A172 (cell line): ENCODE measurements around the gene GTF2A1L. TPM values are rescaled to one million over a fixed set of nuclear protein-coding genes. Genes with fewer than 3 reads are reported as not detected.
"Not testable (repeated sequence)": the region's sequence is repeated elsewhere in the genome, so short reads cannot be mapped to it uniquely, and the experiment has no call there.

ENCODE experiments used
- DNase-seq: peaks from one replicate; pipeline ENCODE4 v3.0.0-alpha.2; 2015; ENCODE audit warnings: low spot score
- total RNA-seq: library from RNA; depleted of rRNA; stranded (reverse); fragments of >200 nt; shearing (Covaris generic); gene quantifications from 2 replicates; pipeline ENCODE4 v1.2.3, GENCODE V29; 2014

Gene GTF2A1L
- total RNA-seq, 1 experiment from 2014 or later: not detected

GRCh38 chr2:48607307-48608014, 10.2 kb upstream of the GTF2A1L start:
- peak; percentile 20 for DNase-seq

DNA sequence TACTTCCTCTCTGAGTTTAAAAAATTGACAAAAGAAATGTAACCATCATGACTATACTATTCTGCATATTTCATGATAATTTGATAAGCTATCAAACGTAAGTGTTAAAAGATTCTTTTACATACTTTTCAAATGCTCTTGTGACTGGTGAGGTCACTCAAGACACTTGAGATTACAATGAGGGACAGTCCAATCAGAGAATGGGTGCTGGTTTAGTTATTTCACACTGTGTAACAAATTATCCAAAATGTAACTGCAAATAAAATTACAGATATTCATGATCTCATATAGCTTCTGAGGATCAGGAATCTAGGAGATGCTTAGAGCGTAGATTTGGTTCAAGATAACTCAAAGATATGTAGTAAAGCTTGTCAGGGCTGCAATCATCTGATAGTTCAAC, 4.4 kb upstream of the GTF2A1L start:
- DNase-seq: no peak

- DNase-seq: not testable (repeated sequence)
Measured at GRCh38 chr2:48614581-48614980, 3.1 kb upstream of the GTF2A1L start.

DNA sequence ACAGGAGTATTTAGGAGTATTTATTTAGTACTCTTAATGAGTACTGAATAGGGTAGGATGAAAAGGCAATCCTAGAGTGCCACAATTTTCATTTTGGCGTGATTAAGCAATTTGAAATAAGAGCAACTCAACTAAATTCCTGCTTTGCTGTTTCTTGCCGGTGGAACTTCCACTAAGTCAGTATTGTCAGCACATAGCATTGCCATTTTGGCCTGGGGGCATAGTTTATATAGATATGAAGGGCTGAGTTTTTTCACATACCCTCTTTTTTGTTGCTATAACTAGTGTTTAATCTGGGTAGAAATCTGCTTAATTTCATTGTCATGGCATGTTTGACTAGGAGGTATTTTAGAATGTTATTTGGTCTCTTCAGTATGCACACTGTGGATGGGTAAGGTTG, 1.9 kb downstream of the GTF2A1L start:
- DNase-seq: no peak

DNA sequence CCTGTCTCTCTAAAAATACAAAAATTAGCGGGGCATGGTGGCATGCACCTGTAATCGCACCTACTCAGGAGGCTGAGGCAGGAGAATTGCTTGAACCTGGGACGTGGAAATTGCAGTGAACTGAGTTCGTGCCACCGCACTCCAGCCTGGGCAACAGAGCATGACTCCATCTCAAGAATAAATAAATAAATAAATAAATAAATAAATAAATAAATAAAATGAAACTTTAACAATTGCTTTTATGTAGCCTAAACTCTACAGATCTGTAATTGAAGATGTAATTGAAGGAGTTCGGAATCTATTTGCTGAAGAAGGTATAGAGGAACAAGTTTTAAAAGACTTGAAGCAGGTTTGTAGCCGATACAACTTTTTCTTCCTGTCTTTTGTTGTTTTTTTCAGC, 2.9 kb downstream of the GTF2A1L start:
- DNase-seq: no peak

DNA sequence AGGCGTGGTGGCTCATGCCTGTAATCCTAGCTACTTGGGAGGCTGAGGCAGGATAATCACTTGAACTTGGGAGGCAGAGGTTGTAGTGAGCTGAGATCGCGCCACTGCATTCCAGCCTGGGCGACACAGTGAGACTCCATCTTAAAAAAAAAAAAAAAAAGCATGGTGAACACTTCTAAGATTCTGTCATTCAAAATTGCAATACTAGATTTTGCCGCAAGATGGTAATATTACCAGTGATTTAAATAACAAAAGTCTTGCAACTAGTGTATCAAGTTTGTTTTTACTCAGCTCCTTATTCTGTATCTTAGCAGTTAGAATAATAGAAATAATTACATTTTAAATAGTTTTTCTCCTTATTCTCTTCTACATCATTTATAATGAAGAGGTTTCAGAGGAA, 5.0 kb downstream of the GTF2A1L start:
- peak; percentile 27 for DNase-seq

DNA sequence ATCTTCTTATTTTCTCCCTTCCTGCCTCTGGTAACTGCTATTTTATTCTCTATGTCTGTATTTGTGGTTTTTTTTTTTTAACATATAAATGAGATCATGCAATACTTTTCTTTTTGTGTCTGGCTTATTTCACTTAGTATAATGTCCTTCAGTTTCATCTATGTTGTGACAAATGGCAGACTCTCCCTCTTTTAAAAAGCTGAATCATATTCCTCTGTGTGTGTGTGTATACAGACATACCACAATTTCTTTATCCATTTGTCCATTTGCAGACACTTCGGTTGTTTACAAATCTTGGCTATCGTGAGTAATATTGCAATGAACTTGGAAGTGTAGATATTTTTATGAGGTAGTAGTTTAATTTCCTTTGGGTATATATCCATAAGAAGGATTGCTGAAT, 7.0 kb downstream of the GTF2A1L start:
- no peak for DNase-seq

DNA sequence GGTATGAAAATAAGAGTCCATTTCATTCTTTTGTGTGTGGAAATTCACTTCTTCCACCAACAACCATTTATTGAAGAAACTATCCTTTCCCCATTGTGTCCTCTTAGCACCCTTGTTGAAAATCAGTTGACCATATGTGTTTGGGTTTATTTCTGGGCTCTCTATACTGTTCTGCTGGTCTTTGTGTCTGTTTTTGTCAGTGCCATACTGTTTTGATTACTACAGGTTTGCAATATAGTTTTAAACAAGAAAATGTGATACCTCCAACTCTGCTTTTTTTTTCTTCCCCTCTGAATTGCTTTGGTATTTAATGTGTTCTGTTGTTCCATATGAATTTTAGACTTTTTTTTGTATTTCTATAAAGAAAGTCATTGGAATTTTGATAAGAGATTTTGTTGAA, 8.4 kb downstream of the GTF2A1L start:
- no peak for DNase-seq

- no peak for DNase-seq
Measured at GRCh38 chr2:48633143-48633542, 15.5 kb downstream of the GTF2A1L start.

DNA sequence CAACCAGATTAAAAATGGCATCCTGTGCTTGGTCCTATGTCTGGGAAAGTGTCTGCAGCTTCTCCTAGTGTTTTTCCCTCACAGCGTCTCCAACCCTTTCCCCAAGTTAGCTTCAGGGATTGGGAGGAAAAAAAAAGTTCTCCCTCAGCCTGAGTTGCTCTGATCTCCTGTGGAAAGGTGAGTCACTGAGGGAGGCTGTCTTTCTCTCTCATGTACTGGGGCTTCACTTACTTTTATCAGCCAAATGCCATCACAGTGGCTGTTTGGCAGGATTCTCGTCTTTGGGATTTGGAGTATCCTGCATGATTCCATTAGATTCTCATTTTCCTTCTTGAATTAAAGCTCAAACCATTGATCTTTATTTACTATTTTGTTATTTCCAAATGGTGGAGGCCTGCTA, 18.1 kb downstream of the GTF2A1L start:
- no peak for DNase-seq

- DNase-seq: no peak
Measured at GRCh38 chr2:48638261-48638660, 20.6 kb downstream of the GTF2A1L start.

DNA sequence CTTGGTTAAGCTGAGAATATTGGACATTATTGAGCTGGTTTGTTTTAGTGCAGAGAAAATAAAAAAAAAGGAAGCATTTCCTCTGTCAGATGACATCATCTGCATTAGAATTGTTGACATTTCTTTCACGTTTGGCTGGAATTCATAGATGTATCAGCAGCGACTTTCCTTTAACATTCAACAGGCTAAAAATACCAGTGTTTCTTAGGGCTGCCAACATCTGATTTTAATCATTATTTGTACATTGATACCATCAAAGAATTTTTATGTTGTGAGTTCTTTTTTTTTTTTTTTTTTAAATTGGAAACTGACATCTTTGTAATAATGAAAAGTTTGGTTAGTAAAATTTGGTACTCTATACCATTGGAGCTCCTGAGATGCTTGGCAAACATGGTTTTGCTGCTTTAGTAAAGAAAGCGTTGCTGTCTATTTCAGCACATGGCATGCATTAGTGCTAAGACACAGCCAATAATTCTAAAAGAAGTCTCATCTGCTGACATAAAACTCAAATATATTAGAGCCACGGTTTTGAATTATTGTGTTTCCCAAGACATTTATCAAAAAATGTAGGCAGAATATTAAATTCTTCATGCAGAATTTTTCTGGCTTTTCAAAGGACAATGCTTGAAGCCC, 33.6 kb downstream of the GTF2A1L start:
- peak; percentile 3 for DNase-seq

GRCh38 chr2:48668992-48669391, 51.3 kb downstream of the GTF2A1L start:
- no peak for DNase-seq

DNA sequence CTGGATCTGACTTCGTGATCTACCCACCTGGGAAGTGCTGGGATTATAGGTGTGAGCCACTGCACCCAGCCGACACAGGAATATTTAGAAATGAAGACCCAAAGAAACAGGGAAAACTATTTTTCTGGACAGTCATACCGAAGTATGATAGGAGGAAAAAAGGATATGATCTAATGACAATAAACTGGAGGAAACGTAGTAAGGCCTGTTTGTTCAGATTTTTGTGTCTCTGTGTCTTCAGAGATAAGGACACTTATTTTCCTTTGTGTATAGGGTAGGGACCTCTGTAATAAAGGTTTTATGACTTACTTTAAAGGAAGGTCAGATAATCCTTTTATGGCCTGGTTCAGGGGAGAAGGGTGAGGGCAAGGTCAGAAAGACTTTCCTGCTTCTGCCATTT, 55.9 kb downstream of the GTF2A1L start:
- DNase-seq: no peak

- DNase-seq: no peak
Measured at GRCh38 chr2:48674933-48675332, 57.3 kb downstream of the GTF2A1L start.

- DNase-seq: no peak
Measured at GRCh38 chr2:48677450-48677849, 59.8 kb downstream of the GTF2A1L start.

DNA sequence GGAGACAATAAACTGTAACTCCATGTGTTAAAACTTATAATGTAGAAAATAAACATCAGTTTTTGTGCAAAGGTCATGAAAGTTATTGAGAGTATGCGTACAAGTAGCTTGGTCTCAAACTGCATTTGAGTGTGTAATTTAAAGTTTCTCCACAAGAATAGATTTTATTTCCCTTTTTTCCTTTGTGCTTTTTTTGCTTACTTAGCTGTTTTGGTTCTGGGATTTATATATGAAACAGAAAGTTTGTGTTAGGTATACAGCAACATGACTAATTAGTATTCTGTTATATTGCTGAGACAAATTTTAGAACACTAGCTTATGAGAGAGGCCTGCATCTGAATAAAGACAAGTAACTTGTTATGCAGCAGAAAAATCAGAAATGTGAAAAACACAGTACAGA, 67.5 kb downstream of the GTF2A1L start:
- no peak for DNase-seq

DNA sequence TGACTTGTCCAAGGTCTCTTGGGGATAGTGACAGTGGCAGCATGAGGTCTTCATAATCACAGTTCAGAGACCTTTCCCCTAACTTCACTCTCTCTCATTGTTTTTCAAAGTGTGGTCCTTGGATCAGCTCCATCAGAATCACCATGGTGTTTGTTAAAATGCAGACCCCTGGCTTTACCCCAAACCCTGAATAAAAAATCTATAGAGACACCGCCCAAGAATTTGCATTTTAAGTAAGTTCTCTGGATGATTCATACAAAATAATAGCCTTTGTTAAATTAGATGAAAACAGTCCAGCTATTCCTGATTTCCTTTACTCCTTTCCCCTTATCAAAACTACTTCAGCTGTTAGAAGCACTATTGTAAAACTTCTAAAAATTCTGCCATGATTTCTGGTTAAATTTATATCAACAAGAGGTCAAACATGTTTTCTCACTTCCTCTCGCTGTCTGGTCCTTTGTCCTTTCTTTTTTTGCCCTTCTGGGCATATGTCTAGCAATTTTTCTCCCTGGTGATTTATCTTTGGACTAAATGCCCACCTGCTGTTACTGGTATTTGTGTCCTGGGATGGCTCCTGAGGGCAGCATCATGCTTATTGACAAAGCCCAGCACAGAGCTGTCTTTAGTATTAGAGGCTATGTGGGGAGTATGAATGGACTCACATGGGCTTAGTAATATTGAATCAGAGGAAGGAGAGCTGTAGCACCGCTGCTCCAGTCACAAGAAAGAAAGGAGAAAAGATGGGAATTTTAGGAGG, 74.5 kb downstream of the GTF2A1L start:
- no peak for DNase-seq

GRCh38 chr2:48693066-48693465, 75.4 kb downstream of the GTF2A1L start:
- DNase-seq: no peak

DNA sequence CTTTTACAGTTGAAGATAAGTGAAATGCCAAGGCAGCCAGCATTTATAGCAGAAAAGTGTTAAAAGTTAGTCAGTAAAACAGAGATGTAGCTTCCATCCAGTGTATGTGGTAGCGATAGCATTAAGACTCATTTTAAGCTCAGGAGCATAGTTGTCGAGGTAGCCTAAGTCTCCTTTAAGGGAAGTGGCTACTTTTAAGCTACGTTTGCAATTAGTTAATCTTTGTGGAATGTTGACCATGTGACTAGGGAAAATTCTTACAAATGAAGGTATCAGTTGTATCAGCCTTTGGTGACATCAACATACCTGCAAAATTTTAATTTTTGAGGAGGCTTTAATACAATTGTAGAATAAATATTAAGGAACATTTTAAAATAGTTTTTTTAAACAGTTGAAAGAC, 76.0 kb downstream of the GTF2A1L start:
- DNase-seq: peak; percentile 10

GRCh38 chr2:48694149-48694548, 76.5 kb downstream of the GTF2A1L start:
- no peak for DNase-seq

DNA sequence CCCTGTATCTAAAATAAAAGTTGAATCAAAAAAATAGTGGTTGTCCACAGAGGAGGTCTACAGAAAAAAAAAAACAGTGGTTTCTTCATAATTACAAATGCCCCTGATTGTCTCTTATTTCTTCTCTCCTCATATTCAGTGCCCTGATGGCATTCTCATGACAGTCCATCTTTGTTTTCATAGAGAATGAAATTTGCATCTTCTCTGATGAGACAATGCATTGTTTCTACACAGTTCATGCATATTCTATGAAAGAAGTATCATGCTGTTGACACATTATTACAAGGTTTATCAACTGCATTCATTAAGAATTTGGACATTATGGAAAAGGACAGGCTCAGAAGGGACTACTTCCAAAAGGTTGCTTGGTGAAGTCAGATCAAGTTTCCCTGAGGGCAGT, 78.3 kb downstream of the GTF2A1L start:
- no peak for DNase-seq

GRCh38 chr2:48696881-48697280, 79.2 kb downstream of the GTF2A1L start:
- DNase-seq: no peak
